Measurements from ENCODE around the gene ZNF800.

DNA sequence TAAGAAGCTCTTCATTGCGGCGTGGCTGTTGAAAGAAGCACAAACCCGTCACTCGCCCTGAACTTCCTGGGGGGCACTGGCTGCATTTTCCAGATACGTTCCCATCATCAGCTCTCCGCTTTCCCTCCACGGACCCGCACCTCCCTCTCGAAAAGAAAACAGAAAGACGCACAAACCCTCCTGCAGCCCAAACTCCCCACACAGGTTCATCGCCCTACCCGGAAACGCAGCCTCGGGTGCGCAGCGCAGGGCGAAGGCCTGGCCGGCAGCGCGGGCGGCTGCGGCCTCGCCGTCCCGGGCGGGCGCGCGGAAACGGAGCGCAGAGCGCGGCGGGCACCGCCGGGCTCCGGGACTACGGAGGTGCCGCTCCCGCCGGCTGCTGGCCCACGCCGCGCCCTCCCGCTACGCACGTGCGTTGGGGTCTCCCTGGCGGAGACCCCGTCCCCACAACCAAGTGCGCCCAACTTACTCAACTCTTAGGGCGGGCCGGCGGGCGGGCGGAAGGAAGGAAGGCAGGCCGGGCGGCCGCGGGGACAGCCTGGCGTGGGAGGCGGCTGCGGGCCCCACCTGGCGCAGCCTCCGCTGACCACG, 822 bp downstream of the ZNF800 start:
- TF ChIP-seq SP1 (IDR thresholded peaks at IDR 0.05) (no peak), NFRKB (IDR thresholded peaks at IDR 0.05) (no peak), CTBP1 (IDR thresholded peaks at IDR 0.05; ENCODE audit: borderline replicate concordance) (no peak), L3MBTL2 (conservative IDR thresholded peaks at IDR 0.05) (no peak), TARDBP (IDR thresholded peaks at IDR 0.05) (no peak), FOXK2 (IDR thresholded peaks at IDR 0.05) (no peak), BHLHE40 (IDR thresholded peaks at IDR 0.05; ENCODE audit: borderline replicate concordance) (no peak), HDGF (IDR thresholded peaks at IDR 0.05; ENCODE audit: borderline replicate concordance) (no peak), FOXA1 (IDR thresholded peaks at IDR 0.05) (no peak), ZNF384 (IDR thresholded peaks at IDR 0.05) (no peak), ELF4 (IDR thresholded peaks at IDR 0.05) (no peak), LEF1 (IDR thresholded peaks at IDR 0.05; ENCODE audit: borderline replicate concordance) (no peak), ARNT (IDR thresholded peaks at IDR 0.05) (no peak)
